AG04449 (cell line): ENCODE data around the gene FRMD4A.

Source experiments
- CTCF ChIA-PET: fragments of 350-600 bp; formaldehyde crosslinking; extraction: SDS; loops from one replicate; lab custom pipeline; 2021; ENCODE audit warnings: antibody characterized with exemption; lab: Yijun Ruan, JAX
- POLR2A ChIA-PET: fragments of 400-600, 350-600 bp; formaldehyde crosslinking; extraction: SDS; loops from one replicate; lab custom pipeline; 2020; ENCODE audit warnings: antibody characterized with exemption, inconsistent platforms; lab: Yijun Ruan, JAX
- DNase-seq: peaks from one replicate; pipeline ENCODE4 v3.0.0-alpha.2; 2010; ENCODE audit warnings: low read depth, low spot score
- H3K4me3 ChIP-seq: 2 replicates; pipeline ENCODE4 v1.5.1; 2011; ENCODE audit warnings: low read depth, mild to moderate bottlenecking, control low read depth, low read length
- TF ChIP-seq, protein P1 (sequence below): IDR thresholded peaks from one replicate; pipeline ENCODE4 v1.5.1; 2011; ENCODE audit warnings: mild to moderate bottlenecking, moderate library complexity, low read length, control low read depth, inconsistent platforms; ENCODE audit not compliant: insufficient read depth; ENCODE audit errors: missing control alignments

Gene FRMD4A

DNA sequence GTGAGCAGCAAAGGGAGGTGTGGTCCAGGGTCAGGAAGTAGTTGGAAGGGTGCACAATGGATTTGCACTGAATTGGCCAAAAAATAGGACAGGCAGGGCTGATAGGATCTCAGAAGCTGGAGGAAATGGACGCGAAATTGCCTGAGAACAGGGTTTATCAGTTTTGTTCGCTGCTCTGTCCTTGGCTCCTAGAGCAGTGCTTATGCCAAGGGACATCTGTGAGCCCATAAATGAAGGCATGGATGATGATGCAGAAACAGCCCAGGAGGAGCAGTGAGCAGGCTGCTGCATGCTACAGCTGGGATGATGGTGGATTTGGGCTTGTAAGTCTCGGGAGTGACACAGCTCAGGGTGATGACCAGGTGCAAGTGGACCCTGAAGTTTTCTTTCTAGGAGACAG is 539.2 kb downstream of the FRMD4A start:
- DNase-seq: no peak
- POLR2A ChIA-PET: no interaction called here
- CTCF ChIA-PET: interaction anchor here (0.8 to 10.5 kb wide), 3 partner anchors 11 to 304 kb away, joined by 3 to 102 read pairs (median 3); no protein-coding TSS in a partner anchor
- no peak overlapping the region for H3K4me3 ChIP-seq
- TF ChIP-seq, protein P1, sequence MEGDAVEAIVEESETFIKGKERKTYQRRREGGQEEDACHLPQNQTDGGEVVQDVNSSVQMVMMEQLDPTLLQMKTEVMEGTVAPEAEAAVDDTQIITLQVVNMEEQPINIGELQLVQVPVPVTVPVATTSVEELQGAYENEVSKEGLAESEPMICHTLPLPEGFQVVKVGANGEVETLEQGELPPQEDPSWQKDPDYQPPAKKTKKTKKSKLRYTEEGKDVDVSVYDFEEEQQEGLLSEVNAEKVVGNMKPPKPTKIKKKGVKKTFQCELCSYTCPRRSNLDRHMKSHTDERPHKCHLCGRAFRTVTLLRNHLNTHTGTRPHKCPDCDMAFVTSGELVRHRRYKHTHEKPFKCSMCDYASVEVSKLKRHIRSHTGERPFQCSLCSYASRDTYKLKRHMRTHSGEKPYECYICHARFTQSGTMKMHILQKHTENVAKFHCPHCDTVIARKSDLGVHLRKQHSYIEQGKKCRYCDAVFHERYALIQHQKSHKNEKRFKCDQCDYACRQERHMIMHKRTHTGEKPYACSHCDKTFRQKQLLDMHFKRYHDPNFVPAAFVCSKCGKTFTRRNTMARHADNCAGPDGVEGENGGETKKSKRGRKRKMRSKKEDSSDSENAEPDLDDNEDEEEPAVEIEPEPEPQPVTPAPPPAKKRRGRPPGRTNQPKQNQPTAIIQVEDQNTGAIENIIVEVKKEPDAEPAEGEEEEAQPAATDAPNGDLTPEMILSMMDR: no peak

DNA sequence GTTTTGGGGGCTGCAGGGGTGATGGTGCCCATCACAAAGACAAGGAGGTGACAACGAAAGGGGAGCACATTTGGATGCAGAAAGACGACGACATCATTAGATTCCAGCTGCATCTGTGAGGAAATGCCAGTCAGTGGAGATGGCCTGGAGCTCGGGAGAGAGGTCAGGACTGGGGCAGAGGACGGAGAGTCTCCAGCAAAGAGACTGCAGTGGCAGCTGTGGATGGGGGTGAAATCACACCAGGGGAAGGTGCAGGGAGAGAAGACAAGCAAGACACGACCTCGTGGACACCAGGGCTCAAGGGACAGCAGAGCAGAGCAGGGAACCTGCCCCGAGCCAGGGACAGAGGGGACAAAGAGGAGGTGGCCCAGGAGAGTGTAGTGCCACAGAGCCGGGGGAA is 540.5 kb downstream of the FRMD4A start:
- no peak overlapping the region for H3K4me3 ChIP-seq
- TF ChIP-seq, protein P1: no peak
- CTCF ChIA-PET: interaction anchor here (1.0 to 10.5 kb wide), 5 partner anchors 12 to 396 kb away, joined by 3 to 102 read pairs (median 4); no protein-coding TSS in a partner anchor
- POLR2A ChIA-PET: no interaction called here
- no peak for DNase-seq

DNA sequence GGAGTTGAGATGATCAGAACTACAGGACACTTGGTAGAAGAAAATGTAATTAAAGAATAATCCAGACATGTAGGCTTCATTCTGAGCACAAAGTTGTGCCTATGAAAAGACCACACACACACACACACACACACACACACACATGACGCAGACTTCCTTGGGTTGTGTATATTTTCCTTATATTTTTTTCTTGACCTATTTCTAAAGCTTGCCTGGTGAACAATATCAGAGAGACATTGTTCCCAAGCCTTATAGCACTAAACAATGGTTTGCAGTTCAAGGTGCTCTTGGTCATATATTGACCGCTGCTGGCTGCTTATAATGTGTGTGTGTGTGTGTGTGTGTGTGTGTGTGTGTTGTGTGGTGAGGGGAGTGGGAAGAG is 541.3 kb downstream of the FRMD4A start:
- H3K4me3 ChIP-seq: no peak overlapping the region
- ChIA-PET POLR2A (no interaction called here), CTCF (interaction anchor here (0.8 to 10.5 kb wide), 8 partner anchors 13 to 411 kb away, joined by 3 to 102 read pairs (median 4); no protein-coding TSS in a partner anchor)
- TF ChIP-seq, protein P1: no peak
- DNase-seq: no peak

DNA sequence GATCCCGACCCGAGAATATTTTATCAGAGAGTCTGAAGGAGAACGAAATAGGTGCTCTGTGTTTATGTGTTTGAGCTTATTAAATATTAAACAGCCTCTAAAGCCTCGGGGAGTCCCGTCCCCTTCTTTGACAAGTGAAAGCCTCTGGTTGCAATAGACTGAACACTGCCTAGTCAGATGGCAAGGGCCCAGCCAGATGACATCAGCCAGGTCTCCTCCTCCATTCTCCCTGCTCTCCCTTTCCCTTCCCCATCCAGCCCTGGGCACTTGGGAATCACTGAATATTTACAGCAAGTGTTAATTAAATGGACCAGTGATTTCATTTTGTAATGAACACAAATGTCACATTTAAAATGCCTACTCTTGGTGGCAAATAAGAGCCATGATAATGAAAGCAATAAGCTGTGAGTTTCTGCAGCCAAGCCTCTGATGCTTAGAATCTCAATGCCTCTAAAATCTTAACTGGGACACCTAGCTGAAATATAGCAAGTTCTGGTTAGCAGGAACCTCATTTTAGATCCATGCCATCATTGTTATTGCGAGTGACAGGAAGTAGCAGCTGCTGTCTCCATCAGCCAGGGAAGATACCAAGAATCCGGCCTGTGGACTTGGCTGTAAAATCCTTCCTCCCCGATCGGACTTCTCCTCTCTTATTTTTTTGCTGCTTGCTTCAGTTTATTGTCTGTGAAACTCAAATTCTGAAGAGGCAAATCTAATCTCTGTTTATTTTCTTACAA is 541.8 kb downstream of the FRMD4A start:
- POLR2A ChIA-PET: interaction anchor here (0.6 kb wide), 2 partner anchors 25 to 688 kb away, joined by 3 read pairs; no protein-coding TSS in a partner anchor
- H3K4me3 ChIP-seq: no peak overlapping the region
- CTCF ChIA-PET: interaction anchor here (0.6 to 10.5 kb wide), 13 partner anchors 13 to 412 kb away, joined by 3 to 102 read pairs (median 3); no protein-coding TSS in a partner anchor
- DNase-seq: no peak
- TF ChIP-seq, protein P1: no peak

DNA sequence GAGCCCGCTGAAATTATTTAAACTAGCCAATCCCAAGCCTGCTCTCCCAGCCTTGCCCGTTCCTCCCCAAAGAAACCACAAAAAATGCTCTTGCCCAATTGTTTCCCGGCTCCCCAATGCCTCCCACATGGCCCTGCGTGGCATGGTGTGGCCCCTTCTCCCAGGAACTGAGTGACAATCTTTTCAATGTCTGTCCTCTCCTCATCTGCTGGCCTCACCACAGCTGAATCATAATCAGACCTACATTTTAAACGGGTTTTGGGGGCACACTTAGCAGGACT is 542.5 kb downstream of the FRMD4A start:
- H3K4me3 ChIP-seq: no peak overlapping the region
- TF ChIP-seq, protein P1: no peak
- ChIA-PET CTCF (interaction anchor here (0.7 to 10.5 kb wide), 10 partner anchors 14 to 412 kb away, joined by 3 to 102 read pairs (median 3); no protein-coding TSS in a partner anchor), POLR2A (interaction anchor here (0.6 kb wide), 2 partner anchors 26 to 689 kb away, joined by 3 read pairs; no protein-coding TSS in a partner anchor)
- DNase-seq: no peak

DNA sequence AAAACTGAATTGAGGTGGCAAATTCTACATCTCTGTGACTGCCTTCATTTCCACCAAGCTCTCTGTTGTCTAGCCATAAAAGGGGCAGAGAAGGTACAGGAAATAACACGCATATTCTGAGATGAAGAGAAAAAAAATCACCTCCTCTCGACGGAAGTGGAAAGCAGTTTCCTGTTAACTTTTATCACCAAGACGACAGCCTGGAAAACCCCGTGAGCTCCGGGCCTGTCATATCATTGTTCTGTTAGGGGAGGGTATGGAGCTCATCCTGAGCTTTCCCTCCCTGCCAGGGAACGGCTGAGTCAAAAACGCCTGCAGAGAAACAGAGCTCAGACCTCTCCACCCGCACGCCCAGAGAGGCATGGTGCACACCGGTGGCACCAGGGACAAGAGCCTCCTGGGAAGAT is 543.7 kb downstream of the FRMD4A start:
- TF ChIP-seq, protein P1: no peak
- ChIA-PET POLR2A (no interaction called here), CTCF (interaction anchor here (0.6 to 10.5 kb wide), 19 partner anchors 9 to 411 kb away, joined by 3 to 102 read pairs (median 4); no protein-coding TSS in a partner anchor)
- no peak overlapping the region for H3K4me3 ChIP-seq
- DNase-seq: no peak
